ENCODE data around the gene ACOT4. TPM values are rescaled to one million over a fixed set of nuclear protein-coding genes. Genes with fewer than 3 reads are reported as not detected.
"Not testable (repeated sequence)": the region's sequence is repeated elsewhere in the genome, so short reads cannot be mapped to it uniquely, and the experiment has no call there.

ACOT4 gene
- total RNA-seq, 2 donors from 2014 or later: 1.9 to 2.1 TPM

DNA sequence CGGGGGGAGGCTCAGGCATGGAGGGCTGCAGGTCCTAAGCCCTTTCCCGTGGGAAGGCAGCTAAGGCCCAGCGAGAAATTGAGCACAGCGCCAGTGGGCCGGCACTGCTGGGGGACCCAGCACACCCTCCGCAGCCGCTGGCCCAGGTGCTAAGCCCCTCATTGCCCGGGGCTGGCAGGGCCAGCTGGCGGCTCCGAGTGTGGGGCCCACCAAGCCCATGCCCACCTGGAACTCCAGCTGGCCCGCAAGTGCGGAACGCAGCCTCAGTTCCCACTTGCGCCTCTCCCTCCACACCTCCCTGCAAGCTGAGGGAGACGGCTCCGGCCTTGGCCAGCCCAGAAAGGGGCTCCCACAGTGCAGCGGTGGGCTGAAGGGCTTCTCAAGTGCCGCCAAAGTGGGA, 25.2 kb upstream of the ACOT4 start:
- not testable (repeated sequence) for H3K27ac ChIP-seq; H3K4me1 ChIP-seq (replicated peaks); DNase-seq (ENCODE audit: low spot score); H3K9me3 ChIP-seq; H3K27me3 ChIP-seq (replicated peaks; ENCODE audit: insufficient read depth); H3K36me3 ChIP-seq; H3K4me3 ChIP-seq
- WGBS: 94% methylated on average over 14 of the region's 18 CpGs
- intact Hi-C loops (cut with DNase I): loop anchor here (5.0 to 10.0 kb wide), 3 partner anchors 46 to 158 kb away; partner anchors contain the start of gene ACOT6

DNA sequence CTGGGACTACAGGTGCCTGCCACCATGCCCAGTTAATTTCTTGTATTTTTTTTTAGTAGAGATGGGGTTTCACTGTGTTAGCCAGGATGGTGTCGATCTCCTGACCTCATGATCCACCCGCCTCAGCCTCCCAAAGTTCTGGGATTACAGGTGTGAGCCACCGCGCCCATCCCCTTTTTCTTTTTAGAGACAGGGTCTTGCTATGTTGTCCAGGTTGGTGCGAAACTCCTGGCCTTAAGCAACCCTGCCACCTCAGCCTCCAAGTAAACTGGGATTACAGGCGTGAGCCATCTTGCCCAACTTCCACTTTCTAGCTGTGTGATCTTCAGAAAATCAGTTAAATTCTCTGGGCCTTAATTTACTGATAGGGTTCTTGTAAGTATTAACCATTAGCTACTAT, 24.7 kb upstream of the ACOT4 start:
- not testable (repeated sequence) for H3K27ac ChIP-seq, H3K4me3 ChIP-seq

DNA sequence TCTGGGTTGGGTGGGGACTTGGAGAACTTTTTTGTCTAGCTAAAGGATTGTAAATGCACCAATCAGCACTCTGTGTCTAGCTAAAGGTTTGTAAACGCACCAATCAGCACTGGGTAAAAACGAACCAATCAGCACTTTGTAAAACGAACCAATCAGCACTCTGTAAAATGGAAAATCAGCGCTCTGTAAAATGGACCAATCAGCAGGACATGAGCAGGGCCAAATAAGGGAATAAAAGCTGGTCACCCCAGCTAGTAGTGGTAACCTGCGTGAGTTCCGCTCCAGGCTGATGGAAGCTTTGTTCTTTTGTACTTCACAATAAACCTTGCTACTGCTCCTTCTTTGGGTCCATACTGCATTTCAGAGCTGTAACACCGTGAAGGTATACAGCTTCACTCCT, 24.3 kb upstream of the ACOT4 start:
- Histone ChIP-seq H3K36me3 (no peaks in the 10 kb centered on the region), H3K27me3 (replicated peaks; ENCODE audit: insufficient read depth) (no peaks in the 10 kb centered on the region), H3K9me3 (no peaks in the 10 kb centered on the region), H3K4me1 (replicated peaks) (no peaks in the 10 kb centered on the region), H3K4me3 (no peak overlapping the region), H3K27ac (peak overlapping the region in 1 of 2 donors; percentile 87)
- intact Hi-C loops (cut with DNase I): loop anchor here (5.0 to 10.0 kb wide), 3 partner anchors 45 to 157 kb away; partner anchors contain the start of gene ACOT6
- DNase-seq (ENCODE audit: low spot score): no peak
- TF ChIP-seq POLR2A (IDR thresholded peaks at IDR 0.05) (no peak), POLR2AphosphoS5 (IDR thresholded peaks at IDR 0.05) (no peak)
- TF ChIP-seq, protein P1, sequence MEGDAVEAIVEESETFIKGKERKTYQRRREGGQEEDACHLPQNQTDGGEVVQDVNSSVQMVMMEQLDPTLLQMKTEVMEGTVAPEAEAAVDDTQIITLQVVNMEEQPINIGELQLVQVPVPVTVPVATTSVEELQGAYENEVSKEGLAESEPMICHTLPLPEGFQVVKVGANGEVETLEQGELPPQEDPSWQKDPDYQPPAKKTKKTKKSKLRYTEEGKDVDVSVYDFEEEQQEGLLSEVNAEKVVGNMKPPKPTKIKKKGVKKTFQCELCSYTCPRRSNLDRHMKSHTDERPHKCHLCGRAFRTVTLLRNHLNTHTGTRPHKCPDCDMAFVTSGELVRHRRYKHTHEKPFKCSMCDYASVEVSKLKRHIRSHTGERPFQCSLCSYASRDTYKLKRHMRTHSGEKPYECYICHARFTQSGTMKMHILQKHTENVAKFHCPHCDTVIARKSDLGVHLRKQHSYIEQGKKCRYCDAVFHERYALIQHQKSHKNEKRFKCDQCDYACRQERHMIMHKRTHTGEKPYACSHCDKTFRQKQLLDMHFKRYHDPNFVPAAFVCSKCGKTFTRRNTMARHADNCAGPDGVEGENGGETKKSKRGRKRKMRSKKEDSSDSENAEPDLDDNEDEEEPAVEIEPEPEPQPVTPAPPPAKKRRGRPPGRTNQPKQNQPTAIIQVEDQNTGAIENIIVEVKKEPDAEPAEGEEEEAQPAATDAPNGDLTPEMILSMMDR (IDR thresholded peaks at IDR 0.05): no peak
- WGBS: 98% methylated on average over 7 of the region's 7 CpGs

More for the DNA sequence above, 24.7 kb upstream of the ACOT4 start:
- WGBS: 100% methylated on average over 6 of the region's 6 CpGs
- not testable (repeated sequence) for DNase-seq (ENCODE audit: low spot score); H3K4me1 ChIP-seq (replicated peaks); H3K27me3 ChIP-seq (replicated peaks; ENCODE audit: insufficient read depth); H3K36me3 ChIP-seq; H3K9me3 ChIP-seq
- intact Hi-C loops (cut with DNase I): loop anchor here (5.0 to 10.0 kb wide), 3 partner anchors 45 to 158 kb away; partner anchors contain the start of gene ACOT6

DNA sequence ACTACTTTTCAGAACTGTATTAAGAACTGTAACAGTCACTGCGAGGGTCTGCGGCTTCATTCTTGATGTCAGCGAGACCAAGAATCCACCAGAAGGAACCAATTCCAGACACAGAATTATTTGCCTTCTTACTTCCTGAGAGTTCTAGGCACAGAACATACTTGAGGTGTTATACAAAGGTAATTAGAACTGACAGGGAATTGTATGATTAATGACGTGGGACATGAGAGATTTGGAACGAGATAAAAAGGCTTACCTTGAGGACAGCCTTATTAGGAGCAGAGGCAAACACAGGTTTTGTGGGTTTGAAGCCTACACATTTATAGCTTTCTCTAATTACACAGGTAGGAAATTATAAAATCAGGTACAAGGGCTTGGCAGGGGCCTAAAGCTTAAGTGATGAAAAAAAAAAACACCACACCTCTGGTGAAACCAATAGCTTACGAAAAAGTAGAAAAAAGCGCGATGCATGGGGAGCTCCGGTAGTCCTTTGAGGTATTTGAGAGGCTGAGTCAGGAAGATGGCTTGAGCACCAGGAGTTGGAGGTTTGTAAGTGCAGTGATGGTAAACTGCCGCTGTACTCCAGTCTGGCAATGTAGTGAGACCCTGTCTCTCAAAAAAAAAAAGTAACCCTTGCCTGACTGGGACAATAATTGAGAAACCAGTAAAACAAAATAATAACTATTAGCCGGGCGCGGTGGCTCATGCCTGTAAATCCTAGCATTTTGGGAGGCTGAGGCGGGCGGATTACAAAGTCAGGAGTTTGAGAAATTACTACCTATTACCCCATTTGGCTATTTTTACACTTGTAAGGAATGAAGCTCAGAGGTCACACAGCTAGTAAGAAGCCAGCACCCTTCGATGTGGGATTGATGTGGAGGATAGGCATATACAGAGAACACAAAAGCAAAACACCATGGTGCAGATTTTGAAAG, 23.5 kb upstream of the ACOT4 start:
- DNase-seq (ENCODE audit: low spot score): no peak
- WGBS: 59% methylated on average over 16 of the region's 16 CpGs
- Histone ChIP-seq H3K27me3 (replicated peaks; ENCODE audit: insufficient read depth) (no peaks in the 10 kb centered on the region), H3K36me3 (no peaks in the 10 kb centered on the region), H3K4me3 (peak overlapping the region; percentile 39 to 54), H3K4me1 (replicated peaks) (no peaks in the 10 kb centered on the region), H3K27ac (peak overlapping the region; percentile 74 to 87), H3K9me3 (no peaks in the 10 kb centered on the region)
- TF ChIP-seq POLR2AphosphoS5 (IDR thresholded peaks at IDR 0.05) (no peak), POLR2A (IDR thresholded peaks at IDR 0.05) (no peak)
- TF ChIP-seq, protein P1 (IDR thresholded peaks at IDR 0.05): no peak
- intact Hi-C loops (cut with DNase I): loop anchor here (5.0 to 10.0 kb wide), 3 partner anchors 44 to 157 kb away; partner anchors contain the start of gene ACOT6

DNA sequence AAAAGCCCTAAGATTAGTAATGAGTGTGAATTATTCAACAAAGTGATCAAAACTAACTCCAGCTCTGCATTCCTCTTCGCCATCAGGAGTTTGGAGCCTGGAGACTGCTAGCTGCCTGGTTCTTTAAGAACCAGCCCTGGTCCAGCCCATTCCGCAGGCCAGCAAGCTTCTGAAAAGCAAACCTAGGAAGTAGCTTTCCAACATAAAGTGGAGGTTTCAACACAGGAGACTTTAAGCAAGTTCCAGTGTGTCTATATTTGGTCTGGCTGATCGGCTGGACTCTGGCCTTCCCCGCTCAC, 22.8 kb upstream of the ACOT4 start:
- not testable (repeated sequence) for H3K4me1 ChIP-seq (replicated peaks); H3K36me3 ChIP-seq; H3K9me3 ChIP-seq; H3K27me3 ChIP-seq (replicated peaks; ENCODE audit: insufficient read depth); DNase-seq (ENCODE audit: low spot score)
- intact Hi-C loops (cut with DNase I): loop anchor here (5.0 to 10.0 kb wide), 3 partner anchors 43 to 156 kb away; partner anchors contain the start of gene ACOT6
- 6% methylated on average over 4 of the region's 4 CpGs for WGBS
- Histone ChIP-seq H3K4me3 (peak overlapping the region; percentile 39 to 54), H3K27ac (peak overlapping the region; percentile 74 to 87)

DNA sequence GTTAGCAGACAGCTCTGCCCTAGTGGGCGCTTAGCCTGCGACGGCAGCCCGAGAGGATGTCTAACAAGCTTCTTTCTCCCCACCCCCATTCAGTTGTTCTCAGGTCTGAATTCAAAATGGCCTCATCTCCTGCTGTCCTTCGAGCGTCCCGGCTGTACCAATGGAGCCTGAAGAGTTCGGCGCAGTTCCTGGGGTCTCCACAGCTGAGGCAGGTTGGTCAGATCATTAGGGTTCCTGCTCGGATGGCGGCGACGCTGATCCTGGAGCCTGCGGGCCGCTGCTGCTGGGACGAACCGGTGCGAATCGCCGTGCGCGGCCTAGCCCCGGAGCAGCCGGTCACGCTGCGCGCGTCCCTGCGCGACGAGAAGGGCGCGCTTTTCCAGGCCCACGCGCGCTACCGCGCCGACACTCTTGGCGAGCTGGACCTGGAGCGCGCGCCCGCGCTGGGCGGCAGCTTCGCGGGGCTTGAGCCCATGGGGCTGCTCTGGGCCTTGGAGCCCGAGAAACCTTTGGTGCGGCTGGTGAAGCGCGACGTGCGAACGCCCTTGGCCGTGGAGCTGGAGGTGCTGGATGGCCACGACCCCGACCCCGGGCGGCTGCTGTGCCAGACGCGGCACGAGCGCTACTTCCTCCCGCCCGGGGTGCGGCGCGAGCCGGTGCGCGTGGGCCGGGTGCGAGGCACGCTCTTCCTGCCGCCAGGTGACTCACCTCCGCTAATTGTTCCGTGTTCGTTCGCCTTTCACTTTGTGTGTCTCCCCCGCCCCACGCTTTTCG, 22.3 kb upstream of the ACOT4 start, which contains the start of gene ACOT2:
Gene ACOT2 (plus strand): TSS at position 29 of the 774 bp plus-strand sequence. CDS start 28 bp downstream, at position 57.
- H3K36me3 ChIP-seq; H3K9me3 ChIP-seq; H3K4me1 ChIP-seq (replicated peaks); H3K27me3 ChIP-seq (replicated peaks; ENCODE audit: insufficient read depth): not testable (repeated sequence)
- Histone ChIP-seq H3K27ac (peak within 1 kb of the TSS; percentile 74 to 87), H3K4me3 (peak within 1 kb of the TSS; percentile 39 to 54)
- peak; percentile 22 for TF ChIP-seq POLR2AphosphoS5 (IDR thresholded peaks at IDR 0.05)
- TF ChIP-seq, protein P1 (IDR thresholded peaks at IDR 0.05): peak in 2 of 4 experiments; percentile 7 to 44
- peak; percentile 55 for DNase-seq (ENCODE audit: low spot score)
- WGBS: 0% methylated on average over 12 of the region's 83 CpGs
- intact Hi-C loops (cut with DNase I): loop anchor here (5.0 to 10.0 kb wide), 3 partner anchors 43 to 155 kb away; partner anchors contain the start of gene ACOT6

Data from prostate gland (tissue), 2 donors.